ENCODE measurements around the gene AGRP.

DNA sequence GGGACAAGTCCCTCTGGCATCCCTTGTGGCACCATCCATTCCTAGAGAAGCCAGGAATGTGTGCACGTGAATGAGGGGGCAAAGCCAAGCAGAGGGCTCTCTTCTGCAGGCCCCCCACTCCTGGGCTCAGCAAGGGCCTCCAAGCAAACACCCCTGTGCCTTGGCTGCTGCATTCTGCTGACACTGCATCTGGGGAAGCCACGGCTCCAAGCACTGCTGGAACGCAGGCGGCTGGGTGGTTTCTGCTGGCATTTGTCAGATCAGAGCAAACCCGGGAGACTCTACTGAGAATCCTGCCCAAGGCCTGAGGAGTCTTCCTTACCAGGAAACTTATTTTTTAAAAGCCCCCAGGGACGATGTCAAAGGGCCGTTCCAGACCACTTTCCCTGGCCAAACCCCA lies 25.7 kb downstream of the AGRP start:
- TF ChIP-seq, protein P1, sequence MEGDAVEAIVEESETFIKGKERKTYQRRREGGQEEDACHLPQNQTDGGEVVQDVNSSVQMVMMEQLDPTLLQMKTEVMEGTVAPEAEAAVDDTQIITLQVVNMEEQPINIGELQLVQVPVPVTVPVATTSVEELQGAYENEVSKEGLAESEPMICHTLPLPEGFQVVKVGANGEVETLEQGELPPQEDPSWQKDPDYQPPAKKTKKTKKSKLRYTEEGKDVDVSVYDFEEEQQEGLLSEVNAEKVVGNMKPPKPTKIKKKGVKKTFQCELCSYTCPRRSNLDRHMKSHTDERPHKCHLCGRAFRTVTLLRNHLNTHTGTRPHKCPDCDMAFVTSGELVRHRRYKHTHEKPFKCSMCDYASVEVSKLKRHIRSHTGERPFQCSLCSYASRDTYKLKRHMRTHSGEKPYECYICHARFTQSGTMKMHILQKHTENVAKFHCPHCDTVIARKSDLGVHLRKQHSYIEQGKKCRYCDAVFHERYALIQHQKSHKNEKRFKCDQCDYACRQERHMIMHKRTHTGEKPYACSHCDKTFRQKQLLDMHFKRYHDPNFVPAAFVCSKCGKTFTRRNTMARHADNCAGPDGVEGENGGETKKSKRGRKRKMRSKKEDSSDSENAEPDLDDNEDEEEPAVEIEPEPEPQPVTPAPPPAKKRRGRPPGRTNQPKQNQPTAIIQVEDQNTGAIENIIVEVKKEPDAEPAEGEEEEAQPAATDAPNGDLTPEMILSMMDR (IDR thresholded peaks at IDR 0.05; ENCODE audit: insufficient read depth, low read length): no peak
- no peak for TF ChIP-seq POLR2AphosphoS5 (IDR thresholded peaks at IDR 0.05; ENCODE audit: low read depth)
